ENCODE results near the gene JAKMIP1. TPM values are rescaled to one million over a fixed set of nuclear protein-coding genes. Genes with fewer than 3 reads are reported as not detected.

Gene JAKMIP1
- total and polyA plus RNA-seq, 2 experiments from 2014 or later: not detected

DNA sequence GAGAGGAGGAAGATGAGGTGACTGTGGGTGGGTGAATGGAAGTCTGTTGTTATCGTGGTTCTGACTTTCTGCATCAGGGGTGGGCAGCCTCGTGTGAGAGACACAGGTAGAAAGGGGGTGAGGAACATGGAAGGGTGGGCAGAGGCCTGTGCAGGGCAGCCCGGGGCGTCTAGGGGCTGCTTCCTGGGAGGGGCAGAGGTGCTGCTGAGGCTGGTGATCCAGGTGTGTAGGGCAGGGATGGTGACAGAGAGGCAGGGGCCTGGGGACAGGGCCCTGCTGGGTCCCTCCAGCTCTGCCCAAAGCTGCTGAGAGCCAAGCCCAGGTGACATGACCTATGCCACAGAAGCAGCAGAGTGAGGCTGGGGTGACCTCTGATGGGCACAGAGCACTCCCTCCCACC lies 92.5 kb downstream of the JAKMIP1 start:
- Histone ChIP-seq H3K79me2 (ENCODE audit: insufficient read depth) (no peaks in the 10 kb centered on the region), H3F3A (ENCODE audit: insufficient read depth) (no peaks in the 10 kb centered on the region), H3K27ac (no peak overlapping the region), H4K20me1 (ENCODE audit: insufficient read depth) (no peaks in the 10 kb centered on the region), H3K9me3 (ENCODE audit: low read depth) (no peaks in the 10 kb centered on the region), H3K9me2 (ENCODE audit: insufficient read depth) (no peaks in the 10 kb centered on the region), H3K4me1 (ENCODE audit: insufficient read depth) (no peaks in the 10 kb centered on the region), H3K36me3 (ENCODE audit: low read depth) (no peaks in the 10 kb centered on the region), H3K4me3 (no peak overlapping the region), H3K27me3 (replicated peaks; ENCODE audit: insufficient read depth) (peaks cover 8% of the 10 kb centered on the region), H3K4me2 (ENCODE audit: unreplicated experiment) (no peak overlapping the region), H3K9ac (no peak overlapping the region), H2AFZ (no peak overlapping the region)
- no peak for DNase-seq
- in situ Hi-C loops (cut with MboI): no loop called here
- TF ChIP-seq EZH2phosphoT487 (IDR thresholded peaks at IDR 0.05; ENCODE audit: insufficient read depth, low read depth) (no peak), EZH2 (IDR thresholded peaks at IDR 0.05; ENCODE audit: insufficient read depth, poor library complexity, severe bottlenecking) (no peak)
- 0 to 4% methylated on average over 4 of the region's 4 CpGs for WGBS, 2 experiments (ENCODE audit: low coverage in 1 of 2, low lambda C conversion rate in 2 of 2, missing lambda C conversion rate in 2 of 2)

DNA sequence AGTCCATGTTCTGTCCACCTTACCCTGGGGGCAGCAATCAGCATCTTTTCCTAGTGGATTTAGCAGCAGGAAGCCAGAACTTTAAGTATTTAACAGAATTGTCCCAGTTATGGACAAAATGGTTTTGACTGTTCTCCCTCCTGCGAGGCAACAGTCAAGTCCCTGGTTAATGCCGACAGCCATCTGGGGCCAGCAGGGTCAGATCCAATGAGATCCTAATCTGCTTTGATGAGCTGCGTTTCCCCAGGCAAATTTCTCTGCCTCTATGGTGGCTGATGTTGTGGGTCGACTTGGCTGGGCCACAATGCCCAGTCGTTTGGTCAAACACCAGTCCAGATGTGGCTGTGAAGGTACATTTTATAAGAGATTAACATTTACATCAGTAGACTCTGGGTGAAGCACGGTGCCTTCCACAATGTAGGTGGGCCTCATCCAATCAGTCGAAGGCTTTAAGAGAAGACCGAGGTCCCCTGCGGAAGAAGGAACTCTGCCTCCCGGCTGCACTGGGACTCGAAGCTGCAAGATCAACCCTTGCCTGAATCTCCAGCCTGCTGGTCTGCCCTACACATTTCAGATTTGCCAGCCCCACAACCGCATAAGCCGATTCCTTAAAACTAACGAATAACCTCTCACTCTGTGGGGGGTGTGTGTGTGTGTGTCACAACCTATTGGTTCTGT lies 93.1 kb downstream of the JAKMIP1 start:
- DNase-seq: no peak
- Histone ChIP-seq H3K9me3 (ENCODE audit: low read depth) (no peaks in the 10 kb centered on the region), H3K36me3 (ENCODE audit: low read depth) (no peaks in the 10 kb centered on the region), H3K4me1 (ENCODE audit: insufficient read depth) (no peaks in the 10 kb centered on the region), H3K9ac (no peak overlapping the region), H3K79me2 (ENCODE audit: insufficient read depth) (no peaks in the 10 kb centered on the region), H3K4me3 (no peak overlapping the region), H3K4me2 (ENCODE audit: unreplicated experiment) (no peak overlapping the region), H3K27me3 (replicated peaks; ENCODE audit: insufficient read depth) (peaks cover 8% of the 10 kb centered on the region), H3K27ac (no peak overlapping the region), H2AFZ (no peak overlapping the region), H3K9me2 (ENCODE audit: insufficient read depth) (no peaks in the 10 kb centered on the region), H4K20me1 (ENCODE audit: insufficient read depth) (no peaks in the 10 kb centered on the region), H3F3A (ENCODE audit: insufficient read depth) (no peaks in the 10 kb centered on the region)
- 42 to 45% methylated on average over 14 of the region's 14 CpGs for WGBS, 2 experiments (ENCODE audit: low coverage in 1 of 2, low lambda C conversion rate in 2 of 2, missing lambda C conversion rate in 2 of 2)
- in situ Hi-C loops (cut with MboI): no loop called here
- TF ChIP-seq EZH2phosphoT487 (IDR thresholded peaks at IDR 0.05; ENCODE audit: insufficient read depth, low read depth): no peak
- no peak for TF ChIP-seq EZH2 (IDR thresholded peaks at IDR 0.05; ENCODE audit: insufficient read depth, poor library complexity, severe bottlenecking)

DNA sequence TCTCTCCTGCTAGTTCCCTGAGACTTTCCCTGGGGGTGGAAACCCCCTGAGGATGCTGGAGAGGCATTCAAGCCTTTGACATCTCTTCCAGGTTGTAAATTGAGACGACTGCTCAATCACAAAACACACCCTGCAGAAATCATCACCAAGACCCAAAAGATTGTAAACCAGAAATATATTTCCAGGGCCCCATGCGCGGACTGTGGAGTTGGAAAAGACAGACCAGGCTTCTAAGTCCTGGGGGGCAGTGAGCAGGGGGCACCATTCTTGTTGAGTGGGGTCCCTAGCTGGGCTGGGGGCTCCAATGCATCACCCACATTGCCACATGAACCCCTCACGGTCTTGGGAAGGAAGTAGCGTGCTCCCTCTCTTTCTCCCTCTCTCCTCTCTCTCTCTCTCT lies 94.2 kb downstream of the JAKMIP1 start:
- no peaks in the 10 kb centered on the region for H3F3A ChIP-seq (ENCODE audit: insufficient read depth)
- H3K4me1 ChIP-seq (ENCODE audit: insufficient read depth): no peaks in the 10 kb centered on the region
- no peak overlapping the region for H2AFZ ChIP-seq
- no peaks in the 10 kb centered on the region for H3K9me2 ChIP-seq (ENCODE audit: insufficient read depth)
- H3K9ac ChIP-seq: no peak overlapping the region
- no peaks in the 10 kb centered on the region for H3K79me2 ChIP-seq (ENCODE audit: insufficient read depth)
- H3K9me3 ChIP-seq (ENCODE audit: low read depth): no peaks in the 10 kb centered on the region
- no peaks in the 10 kb centered on the region for H3K36me3 ChIP-seq (ENCODE audit: low read depth)
- 20 to 31% methylated on average over 5 of the region's 5 CpGs for WGBS, 2 experiments (ENCODE audit: low coverage in 1 of 2, low lambda C conversion rate in 2 of 2, missing lambda C conversion rate in 2 of 2)
- in situ Hi-C loops (cut with MboI): no loop called here
- H3K4me2 ChIP-seq (ENCODE audit: unreplicated experiment): no peak overlapping the region
- H3K27ac ChIP-seq: no peak overlapping the region
- TF ChIP-seq EZH2 (IDR thresholded peaks at IDR 0.05; ENCODE audit: insufficient read depth, poor library complexity, severe bottlenecking) (no peak), EZH2phosphoT487 (IDR thresholded peaks at IDR 0.05; ENCODE audit: insufficient read depth, low read depth) (no peak)
- peaks cover 8% of the 10 kb centered on the region for H3K27me3 ChIP-seq (replicated peaks; ENCODE audit: insufficient read depth)
- no peak for DNase-seq
- no peak overlapping the region for H3K4me3 ChIP-seq
- no peaks in the 10 kb centered on the region for H4K20me1 ChIP-seq (ENCODE audit: insufficient read depth)

DNA sequence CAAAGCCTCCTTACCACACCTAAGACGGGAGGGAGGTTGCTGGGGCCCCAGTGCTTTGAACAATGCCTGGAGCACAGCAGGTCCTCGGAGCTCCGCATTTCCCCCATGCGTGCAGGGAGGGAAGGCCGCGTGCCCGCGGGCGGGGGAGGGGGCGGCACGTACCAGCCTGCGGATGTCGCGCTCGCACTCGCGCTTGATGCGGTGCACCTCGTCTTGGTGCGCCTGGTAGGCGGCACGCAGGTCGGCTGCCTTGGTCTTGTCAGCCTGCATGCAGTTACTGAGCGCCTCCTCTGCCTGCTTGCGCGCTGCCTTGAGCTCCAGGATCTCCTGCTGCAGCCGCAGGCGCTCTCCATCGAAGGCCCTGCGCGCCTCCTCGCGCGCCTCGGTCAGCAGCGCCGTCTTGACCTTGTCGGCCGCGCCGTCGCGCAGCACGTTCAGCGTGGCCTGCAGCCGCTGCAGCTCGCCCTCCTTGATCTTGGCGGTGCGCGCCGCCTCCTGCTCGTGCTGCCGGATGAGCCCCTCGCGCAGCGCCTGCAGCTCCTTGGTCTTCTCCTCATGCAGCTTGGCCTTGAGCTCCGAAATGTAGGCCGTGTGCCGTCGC lies 94.9 kb downstream of the JAKMIP1 start:
- no peaks in the 10 kb centered on the region for H3K36me3 ChIP-seq (ENCODE audit: low read depth)
- in situ Hi-C loops (cut with MboI): no loop called here
- H3K4me2 ChIP-seq (ENCODE audit: unreplicated experiment): no peak overlapping the region
- no peaks in the 10 kb centered on the region for H3K4me1 ChIP-seq (ENCODE audit: insufficient read depth)
- no peak overlapping the region for H3K9ac ChIP-seq
- H3K79me2 ChIP-seq (ENCODE audit: insufficient read depth): no peaks in the 10 kb centered on the region
- no peak for TF ChIP-seq EZH2 (IDR thresholded peaks at IDR 0.05; ENCODE audit: insufficient read depth, poor library complexity, severe bottlenecking)
- TF ChIP-seq EZH2phosphoT487 (IDR thresholded peaks at IDR 0.05; ENCODE audit: insufficient read depth, low read depth): no peak
- WGBS, 2 experiments (ENCODE audit: low coverage in 1 of 2, low lambda C conversion rate in 2 of 2, missing lambda C conversion rate in 2 of 2): 33 to 57% methylated on average over 30 to 60 of the region's 60 CpGs
- no peak for DNase-seq
- no peak overlapping the region for H3K4me3 ChIP-seq
- no peak overlapping the region for H3K27ac ChIP-seq
- H3F3A ChIP-seq (ENCODE audit: insufficient read depth): no peaks in the 10 kb centered on the region
- H3K9me2 ChIP-seq (ENCODE audit: insufficient read depth): no peaks in the 10 kb centered on the region
- H3K9me3 ChIP-seq (ENCODE audit: low read depth): no peaks in the 10 kb centered on the region
- no peak overlapping the region for H2AFZ ChIP-seq
- H4K20me1 ChIP-seq (ENCODE audit: insufficient read depth): no peaks in the 10 kb centered on the region
- H3K27me3 ChIP-seq (replicated peaks; ENCODE audit: insufficient read depth): peaks cover 8% of the 10 kb centered on the region

All from GM23248 (cell line).